Lung (tissue), 12 donors: ENCODE measurements around the gene GPR176. TPM values are rescaled to one million over a fixed set of nuclear protein-coding genes. Genes with fewer than 3 reads are reported as not detected.

ENCODE experiments used
- ATAC-seq: fragments of 200-7000 bp; cut with Tn5 transposase; one replicate; pipeline ENCODE4 v1.9.1; 2020; ENCODE audit warnings: moderate number of reproducible peaks; ENCODE audit not compliant: insufficient read depth, low FRiP score
- DNase-seq, 3 donors: peaks; one replicate each; pipeline ENCODE4 v3.0.0-alpha.2; 2013 to 2017
- H3K27ac ChIP-seq, 2 donors: one replicate each; pipeline ENCODE4 v1.5.1; 2013; ENCODE audit warnings: mild to moderate bottlenecking in 2 of 2, moderate library complexity in 2 of 2, control low read depth in 1 of 2, inconsistent platforms in 1 of 2, low read depth in 1 of 2, low read length in 1 of 2
- H3K27me3 ChIP-seq, 3 donors: one replicate each; pipeline ENCODE4 v1.5.1; 2013; ENCODE audit warnings: low read length in 2 of 3; ENCODE audit not compliant: control insufficient read depth in 3 of 3, insufficient read depth in 3 of 3
- H3K36me3 ChIP-seq, 4 donors: one replicate each; pipeline ENCODE4 v1.5.1; 2013; ENCODE audit warnings: low read length in 4 of 4, mild to moderate bottlenecking in 1 of 4, moderate library complexity in 1 of 4; ENCODE audit not compliant: control insufficient read depth in 4 of 4, insufficient read depth in 4 of 4
- H3K4me1 ChIP-seq, 5 donors: one replicate each; pipeline ENCODE4 v1.5.1; 2013; ENCODE audit warnings: low read length in 5 of 5, mild to moderate bottlenecking in 2 of 5, moderate library complexity in 1 of 5; ENCODE audit not compliant: control insufficient read depth in 5 of 5, insufficient read depth in 5 of 5
- H3K4me3 ChIP-seq: one replicate; pipeline ENCODE4 v1.5.1; 2013; ENCODE audit warnings: mild to moderate bottlenecking, control low read depth, moderate library complexity
- H3K9ac ChIP-seq, 2 donors: one replicate each; pipeline ENCODE4 v1.5.1; 2013; ENCODE audit warnings: low read length in 2 of 2, control low read depth in 1 of 2; ENCODE audit not compliant: insufficient read depth in 1 of 2
- H3K9me3 ChIP-seq, 4 donors: one replicate each; pipeline ENCODE4 v1.5.1; 2013; ENCODE audit warnings: low read length in 3 of 4, mild to moderate bottlenecking in 1 of 4, moderate library complexity in 1 of 4; ENCODE audit not compliant: control insufficient read depth in 4 of 4, insufficient read depth in 3 of 4
- WGBS, 2 donors: extraction: QIAGEN DNeasy Blood & Tissue Kit; methylation state at CpG; one replicate each; pipeline ENCODE4 v1.1.7; 2013; 5-methylcytosine and 5-hydroxymethylcytosine counted together
- polyA plus RNA-seq, 2 donors: library from polyadenylated mRNA; stranded (reverse); fragments of 200-250 nt; gene quantifications; one replicate each; pipeline ENCODE4 v1.2.1, GENCODE V29; 2013
- total RNA-seq, 2 donors: library from RNA; depleted of rRNA in 1 of 2; stranded (reverse); fragments of >200 nt in 1 of 2; gene quantifications; one replicate each; pipeline ENCODE4 v1.2.1, GENCODE V29; 2014 to 2021
- TF ChIP-seq, protein P1 (sequence below): IDR thresholded peaks from 2 replicates; pipeline ENCODE4 v1.5.1; 2012; ENCODE audit warnings: mild to moderate bottlenecking; ENCODE audit errors: control extremely low read depth, extremely low read depth
- donor health status: control.
- donor health status: control.
- donor health status: Bipolar disorder and iron deficiency.
- donor health status: healthy.
- donor health status: DM: yes; HTN: yes; CAD: no.

The GPR176 gene
- total and polyA plus RNA-seq, 4 donors = 1.7 to 9.0 (median 6.6) TPM

DNA sequence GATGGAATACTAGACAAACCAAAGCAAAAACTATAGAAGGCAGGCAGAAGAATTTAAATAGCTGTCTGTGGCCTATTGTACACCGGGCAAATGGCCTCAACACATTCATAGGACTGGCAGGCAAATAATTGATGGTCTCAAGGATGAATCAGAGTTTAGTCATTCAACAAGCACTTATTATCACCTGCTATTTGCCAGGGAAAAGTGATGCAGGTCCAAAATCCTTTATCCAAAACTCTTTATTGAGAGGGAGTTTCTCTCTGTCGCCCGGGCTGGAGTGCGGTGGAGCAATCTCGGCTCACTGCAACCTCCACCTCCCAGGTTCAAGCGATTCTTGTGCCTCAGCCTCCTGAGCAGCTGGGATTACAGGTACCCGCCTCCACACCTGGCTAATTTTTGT lies 16.1 kb upstream of the GPR176 start:
- peaks cover 0 to 19% (median 4%) of the 10 kb centered on the region in 5 donors for H3K4me1 ChIP-seq
- TF ChIP-seq, protein P1, sequence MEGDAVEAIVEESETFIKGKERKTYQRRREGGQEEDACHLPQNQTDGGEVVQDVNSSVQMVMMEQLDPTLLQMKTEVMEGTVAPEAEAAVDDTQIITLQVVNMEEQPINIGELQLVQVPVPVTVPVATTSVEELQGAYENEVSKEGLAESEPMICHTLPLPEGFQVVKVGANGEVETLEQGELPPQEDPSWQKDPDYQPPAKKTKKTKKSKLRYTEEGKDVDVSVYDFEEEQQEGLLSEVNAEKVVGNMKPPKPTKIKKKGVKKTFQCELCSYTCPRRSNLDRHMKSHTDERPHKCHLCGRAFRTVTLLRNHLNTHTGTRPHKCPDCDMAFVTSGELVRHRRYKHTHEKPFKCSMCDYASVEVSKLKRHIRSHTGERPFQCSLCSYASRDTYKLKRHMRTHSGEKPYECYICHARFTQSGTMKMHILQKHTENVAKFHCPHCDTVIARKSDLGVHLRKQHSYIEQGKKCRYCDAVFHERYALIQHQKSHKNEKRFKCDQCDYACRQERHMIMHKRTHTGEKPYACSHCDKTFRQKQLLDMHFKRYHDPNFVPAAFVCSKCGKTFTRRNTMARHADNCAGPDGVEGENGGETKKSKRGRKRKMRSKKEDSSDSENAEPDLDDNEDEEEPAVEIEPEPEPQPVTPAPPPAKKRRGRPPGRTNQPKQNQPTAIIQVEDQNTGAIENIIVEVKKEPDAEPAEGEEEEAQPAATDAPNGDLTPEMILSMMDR = no peak
- no peak overlapping the region for H3K4me3 ChIP-seq
- DNase-seq (no peak), ATAC-seq (no peak)
- no peaks in the 10 kb centered on the region for H3K27me3 ChIP-seq
- H3K27ac ChIP-seq = no peak overlapping the region
- no peak overlapping the region for H3K9ac ChIP-seq
- WGBS, 2 donors = 95 to 99% methylated on average over 7 of the region's 7 CpGs
- H3K36me3 ChIP-seq = peaks cover 6 to 19% (median 12%) of the 10 kb centered on the region in 4 donors
- no peaks in the 10 kb centered on the region for H3K9me3 ChIP-seq

DNA sequence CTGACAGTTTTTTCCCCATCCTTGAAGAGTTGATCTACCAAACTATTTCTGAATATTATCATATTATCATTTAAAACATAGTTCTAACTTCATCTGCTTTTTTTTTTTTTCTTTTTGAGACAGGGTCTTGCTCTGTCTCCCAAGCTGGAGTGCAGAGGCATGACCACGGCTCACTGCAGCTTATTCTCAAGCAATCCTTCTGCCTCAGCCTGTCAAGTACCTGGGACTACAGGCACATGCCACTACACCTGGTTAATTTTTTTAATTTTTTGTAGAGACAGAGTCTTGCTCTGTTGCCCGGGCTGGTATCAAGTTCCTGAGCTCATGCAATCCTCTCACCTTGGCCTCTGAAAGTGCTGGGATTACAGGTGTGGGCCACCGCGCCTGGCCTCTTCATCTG lies 15.2 kb upstream of the GPR176 start:
- H3K9me3 ChIP-seq = no peaks in the 10 kb centered on the region
- 77% methylated on average over 4 of the region's 4 CpGs for WGBS, 2 donors
- H3K4me1 ChIP-seq = peaks cover 0 to 19% (median 4%) of the 10 kb centered on the region in 5 donors
- DNase-seq (no peak), ATAC-seq (no peak)
- TF ChIP-seq, protein P1 = no peak
- no peaks in the 10 kb centered on the region for H3K27me3 ChIP-seq
- peaks cover 4 to 14% (median 8%) of the 10 kb centered on the region in 4 donors for H3K36me3 ChIP-seq
- H3K9ac ChIP-seq = no peak overlapping the region
- no peak overlapping the region for H3K4me3 ChIP-seq
- H3K27ac ChIP-seq = no peak overlapping the region

DNA sequence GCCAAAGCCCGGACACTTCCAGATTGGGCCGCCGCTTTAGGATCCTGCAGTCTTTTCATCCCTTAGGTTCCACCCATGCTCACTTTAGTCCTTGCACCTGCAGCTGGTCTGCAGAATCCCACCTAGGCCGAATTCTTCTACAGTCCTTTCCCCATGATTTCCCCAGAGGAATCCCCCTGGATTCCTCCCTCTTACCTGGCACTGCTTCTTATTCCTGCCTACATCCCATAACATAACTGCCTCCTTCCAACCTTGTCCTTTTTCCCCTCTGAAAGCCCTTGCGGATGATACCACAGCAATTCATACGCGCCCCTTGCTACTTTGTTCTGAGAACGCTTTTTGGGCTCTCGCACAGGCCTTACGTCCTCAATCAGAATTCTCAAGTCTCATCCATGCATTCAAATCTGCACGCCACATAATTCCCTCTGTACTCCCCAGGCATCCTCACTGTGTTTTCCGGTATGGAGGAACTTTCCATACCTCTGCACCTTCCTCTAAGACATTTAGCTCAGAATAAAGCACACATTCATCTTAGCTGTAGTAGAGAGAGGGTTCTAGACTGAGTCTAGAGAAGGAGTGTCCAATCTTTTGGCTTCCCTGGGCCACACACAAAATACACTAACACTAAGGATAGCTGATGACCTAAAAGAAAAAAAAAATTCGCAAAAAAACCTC lies 14.5 kb upstream of the GPR176 start:
- 13 to 14% methylated on average over 13 of the region's 13 CpGs for WGBS, 2 donors
- Histone ChIP-seq H3K27me3 (peaks cover 0 to 3% (median 0%) of the 10 kb centered on the region in 3 donors), H3K36me3 (peaks cover 0 to 10% (median 6%) of the 10 kb centered on the region in 4 donors), H3K4me3 (peak overlapping the region; percentile 78), H3K9ac (peak overlapping the region; percentile 59 to 78), H3K4me1 (peaks cover 0 to 15% (median 4%) of the 10 kb centered on the region in 5 donors), H3K27ac (peak overlapping the region; percentile 95 to 96), H3K9me3 (no peaks in the 10 kb centered on the region)
- ATAC-seq = no peak
- peak; percentile 24 to 54 (median 49) for DNase-seq
- TF ChIP-seq, protein P1 = no peak
